Activated CD8-positive, alpha-beta memory T cell treated with anti-CD3 and anti-CD28 coated beads, Interleukin-2, amount 10 ng/mL, durations not matched to agents 7 days and 5 days (primary cell): ENCODE measurements around the gene POU2F1. TPM values are rescaled to one million over a fixed set of nuclear protein-coding genes. Genes with fewer than 3 reads are reported as not detected.

Experiments used
- ATAC-seq: fragments of 150-1000 bp; cut with Tn5 transposase; one replicate; pipeline ENCODE4 v1.10.0; 2021; ENCODE audit warnings: moderate library complexity
- CTCF ChIA-PET: fragments of 350-600 bp; sonication (Branson Sonifier 250); formaldehyde crosslinking; loops from one replicate; lab custom pipeline; 2021; ENCODE audit warnings: antibody characterized with exemption; lab: Charles Lee
- DNase-seq: peaks from one replicate; pipeline ENCODE4 v3.0.0-alpha.2; 2020
- H3K27ac Mint-ChIP-seq: one replicate; pipeline ENCODE4 v1.8.0; 2021; ENCODE audit warnings: mild to moderate bottlenecking, mixed read lengths
- H3K27me3 Mint-ChIP-seq: one replicate; pipeline ENCODE4 v1.8.0; 2021; ENCODE audit warnings: mixed read lengths
- H3K36me3 Mint-ChIP-seq: one replicate; pipeline ENCODE4 v1.8.0; 2021; ENCODE audit warnings: mild to moderate bottlenecking, mixed read lengths
- H3K4me1 Mint-ChIP-seq: one replicate; pipeline ENCODE4 v1.8.0; 2021; ENCODE audit warnings: mixed read lengths
- H3K4me3 Mint-ChIP-seq: one replicate; pipeline ENCODE4 v1.8.0; 2021; ENCODE audit warnings: mild to moderate bottlenecking, moderate library complexity, mixed read lengths
- H3K9me3 Mint-ChIP-seq: one replicate; pipeline ENCODE4 v1.8.0; 2022; ENCODE audit warnings: low read depth, mixed read lengths
- total RNA-seq, 2 experiments: library from RNA; stranded (reverse); gene quantifications; one replicate each; pipeline ENCODE4 v1.2.3, GENCODE V29; 2021

POU2F1 gene
- total RNA-seq, 2 experiments from 2014 or later, result 20.7 to 24.6 TPM

- H3K9me3 Mint-ChIP-seq, result peaks cover 3% of the 10 kb centered on the region
- no peak overlapping the region for H3K27ac Mint-ChIP-seq
- CTCF ChIA-PET, result no interaction called here
- H3K36me3 Mint-ChIP-seq, result peaks cover 9% of the 10 kb centered on the region
- no peaks in the 10 kb centered on the region for H3K27me3 Mint-ChIP-seq
- no peak for DNase-seq
- no peaks in the 10 kb centered on the region for H3K4me1 Mint-ChIP-seq
- ATAC-seq, result no peak
- no peak overlapping the region for H3K4me3 Mint-ChIP-seq
These were observed 138.6 kb downstream of the POU2F1 start for GRCh38 chr1:167359295-167359694.

- no peak for DNase-seq
- Mint-ChIP-seq H3K4me1 (no peaks in the 10 kb centered on the region), H3K9me3 (peaks cover 3% of the 10 kb centered on the region), H3K4me3 (no peak overlapping the region), H3K27me3 (no peaks in the 10 kb centered on the region), H3K27ac (no peak overlapping the region), H3K36me3 (peaks cover 9% of the 10 kb centered on the region)
- CTCF ChIA-PET, result no interaction called here
- ATAC-seq, result no peak
These were observed 139.4 kb downstream of the POU2F1 start for GRCh38 chr1:167360120-167360519.

DNA sequence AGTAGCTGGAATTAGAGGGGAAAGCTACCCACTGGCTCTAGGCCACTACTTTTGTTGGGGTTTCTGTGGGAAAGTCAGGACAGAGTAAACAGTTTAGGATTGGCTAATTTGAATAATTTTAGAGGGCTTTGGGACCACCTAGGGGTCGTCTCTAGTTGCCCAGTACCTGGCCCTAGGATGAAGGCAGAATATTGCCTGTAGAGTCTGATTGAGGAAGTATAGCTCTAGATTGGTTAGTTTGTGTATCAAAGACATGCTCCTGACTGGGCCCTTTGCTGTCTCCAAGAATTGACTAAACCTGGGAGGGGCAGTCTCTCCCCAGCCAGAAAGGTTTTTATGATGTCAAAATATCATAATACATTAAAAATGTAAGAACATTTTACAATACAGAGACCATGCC lies 142.0 kb downstream of the POU2F1 start:
- CTCF ChIA-PET, result interaction anchor here (1.1 kb wide), 1 partner anchor 10 kb away, joined by 3 read pairs; no protein-coding TSS in a partner anchor
- Mint-ChIP-seq H3K36me3 (peaks cover 23% of the 10 kb centered on the region), H3K27ac (no peak overlapping the region), H3K27me3 (no peaks in the 10 kb centered on the region), H3K4me1 (no peaks in the 10 kb centered on the region), H3K9me3 (peaks cover 3% of the 10 kb centered on the region), H3K4me3 (no peak overlapping the region)
- no peak for ATAC-seq
- no peak for DNase-seq

DNA sequence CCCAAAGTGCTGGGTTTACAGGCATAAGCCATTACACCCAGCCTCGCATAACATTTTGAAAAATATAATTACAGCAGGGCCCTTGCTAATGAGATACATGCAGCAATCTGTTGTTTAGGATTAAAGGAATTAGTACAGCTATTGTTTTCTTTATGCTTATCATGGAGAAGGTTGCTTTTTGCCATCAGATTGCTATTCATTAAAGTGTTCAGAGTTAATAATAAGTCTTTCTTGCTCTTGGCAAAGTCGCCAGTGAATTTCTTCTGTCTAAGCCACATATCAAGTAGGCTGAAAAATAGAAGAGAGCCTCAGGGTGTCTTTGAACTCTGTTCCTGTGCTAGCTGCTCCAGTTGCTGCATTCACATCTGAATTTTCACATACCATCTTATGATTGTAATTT lies 144.1 kb downstream of the POU2F1 start:
- H3K27me3 Mint-ChIP-seq, result no peaks in the 10 kb centered on the region
- H3K27ac Mint-ChIP-seq, result no peak overlapping the region
- no peak for ATAC-seq
- CTCF ChIA-PET, result no interaction called here
- peaks cover 1% of the 10 kb centered on the region for H3K9me3 Mint-ChIP-seq
- H3K36me3 Mint-ChIP-seq, result peaks cover 16% of the 10 kb centered on the region
- H3K4me3 Mint-ChIP-seq, result no peak overlapping the region
- DNase-seq, result no peak
- H3K4me1 Mint-ChIP-seq, result no peaks in the 10 kb centered on the region

DNA sequence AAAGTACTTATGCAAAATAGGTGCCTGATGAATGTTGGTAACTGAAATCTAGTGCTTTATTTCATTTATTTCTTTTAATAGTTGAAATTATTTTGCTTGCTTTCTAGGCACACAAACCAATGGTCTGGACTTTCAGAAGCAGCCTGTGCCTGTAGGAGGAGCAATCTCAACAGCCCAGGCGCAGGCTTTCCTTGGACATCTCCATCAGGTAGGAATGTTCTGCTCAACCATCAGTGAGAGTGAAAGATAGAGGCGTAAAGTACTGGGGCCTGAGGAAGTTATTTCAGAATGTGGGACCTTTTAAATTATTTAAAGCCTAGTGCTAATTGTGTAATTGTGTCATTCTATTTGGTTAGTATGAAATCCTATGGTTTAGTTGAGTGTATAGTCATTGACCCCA lies 144.7 kb downstream of the POU2F1 start:
- Mint-ChIP-seq H3K4me3 (no peak overlapping the region), H3K27ac (no peak overlapping the region), H3K27me3 (no peaks in the 10 kb centered on the region), H3K9me3 (no peaks in the 10 kb centered on the region), H3K36me3 (peaks cover 14% of the 10 kb centered on the region), H3K4me1 (no peaks in the 10 kb centered on the region)
- no peak for DNase-seq
- CTCF ChIA-PET, result no interaction called here
- ATAC-seq, result no peak

- DNase-seq (no peak), ATAC-seq (no peak)
- Mint-ChIP-seq H3K27ac (no peak overlapping the region), H3K27me3 (no peaks in the 10 kb centered on the region), H3K4me1 (no peaks in the 10 kb centered on the region), H3K4me3 (no peak overlapping the region), H3K36me3 (peaks cover 16% of the 10 kb centered on the region), H3K9me3 (no peaks in the 10 kb centered on the region)
- CTCF ChIA-PET, result interaction anchor here (1.4 kb wide), 1 partner anchor 15 kb away, joined by 3 read pairs; no protein-coding TSS in a partner anchor
These were observed 147.0 kb downstream of the POU2F1 start for GRCh38 chr1:167367705-167368104.

- no peak overlapping the region for H3K27ac Mint-ChIP-seq
- H3K4me3 Mint-ChIP-seq, result no peak overlapping the region
- CTCF ChIA-PET, result no interaction called here
- ATAC-seq, result no peak
- H3K27me3 Mint-ChIP-seq, result no peaks in the 10 kb centered on the region
- DNase-seq, result no peak
- no peaks in the 10 kb centered on the region for H3K9me3 Mint-ChIP-seq
- peaks cover 19% of the 10 kb centered on the region for H3K36me3 Mint-ChIP-seq
- no peaks in the 10 kb centered on the region for H3K4me1 Mint-ChIP-seq
These were observed 148.5 kb downstream of the POU2F1 start for GRCh38 chr1:167369175-167369574.

GRCh38 chr1:167369933-167370332 lies 149.2 kb downstream of the POU2F1 start:
- CTCF ChIA-PET, result no interaction called here
- no peak for DNase-seq
- H3K36me3 Mint-ChIP-seq, result peaks cover 22% of the 10 kb centered on the region
- no peaks in the 10 kb centered on the region for H3K27me3 Mint-ChIP-seq
- no peaks in the 10 kb centered on the region for H3K4me1 Mint-ChIP-seq
- no peaks in the 10 kb centered on the region for H3K9me3 Mint-ChIP-seq
- no peak for ATAC-seq
- H3K4me3 Mint-ChIP-seq, result no peak overlapping the region
- H3K27ac Mint-ChIP-seq, result no peak overlapping the region

DNA sequence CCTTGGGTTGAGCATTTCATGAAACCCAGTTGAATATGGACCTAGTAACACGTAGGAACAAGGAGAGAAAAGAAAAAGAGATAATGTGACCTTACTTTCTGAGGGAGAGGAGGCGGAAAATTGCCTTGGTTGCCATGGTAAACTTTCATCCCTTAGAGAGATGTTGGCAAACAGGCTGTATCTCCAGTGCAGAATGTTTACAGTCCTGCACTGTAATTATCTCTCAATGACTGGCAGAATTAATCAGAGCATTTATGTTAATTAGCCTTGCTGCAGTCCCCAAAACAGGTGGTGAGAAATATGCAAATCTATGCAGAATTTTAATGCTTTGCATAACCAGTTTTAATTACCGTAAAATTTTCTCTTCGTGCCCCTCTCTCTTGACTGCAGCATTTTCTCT lies 150.3 kb downstream of the POU2F1 start:
- DNase-seq (no peak), ATAC-seq (no peak)
- H3K27ac Mint-ChIP-seq, result no peak overlapping the region
- peaks cover 17% of the 10 kb centered on the region for H3K36me3 Mint-ChIP-seq
- CTCF ChIA-PET, result interaction anchor here (1.3 kb wide), 1 partner anchor 163 kb away, joined by 7 read pairs; no protein-coding TSS in a partner anchor
- H3K9me3 Mint-ChIP-seq, result no peaks in the 10 kb centered on the region
- H3K27me3 Mint-ChIP-seq, result no peaks in the 10 kb centered on the region
- H3K4me1 Mint-ChIP-seq, result no peaks in the 10 kb centered on the region
- H3K4me3 Mint-ChIP-seq, result no peak overlapping the region

GRCh38 chr1:167373398-167373797 lies 152.7 kb downstream of the POU2F1 start:
- CTCF ChIA-PET, result interaction anchor here (1.6 kb wide), 1 partner anchor 11 kb away, joined by 3 read pairs; no protein-coding TSS in a partner anchor

GRCh38 chr1:167373986-167374385 lies 153.3 kb downstream of the POU2F1 start:
- ATAC-seq (no peak), DNase-seq (no peak)
- Mint-ChIP-seq H3K36me3 (peaks cover 21% of the 10 kb centered on the region), H3K4me3 (no peak overlapping the region), H3K4me1 (no peaks in the 10 kb centered on the region), H3K27me3 (no peaks in the 10 kb centered on the region), H3K9me3 (no peaks in the 10 kb centered on the region), H3K27ac (no peak overlapping the region)
- CTCF ChIA-PET, result interaction anchor here (1.1 to 1.6 kb wide), 2 partner anchors 10 to 106 kb away, joined by 3 read pairs; no protein-coding TSS in a partner anchor

More at GRCh38 chr1:167373398-167373797, 152.7 kb downstream of the POU2F1 start:
- H3K4me3 Mint-ChIP-seq, result no peak overlapping the region
- H3K27me3 Mint-ChIP-seq, result no peaks in the 10 kb centered on the region
- H3K9me3 Mint-ChIP-seq, result no peaks in the 10 kb centered on the region
- ATAC-seq (no peak), DNase-seq (no peak)
- no peaks in the 10 kb centered on the region for H3K4me1 Mint-ChIP-seq
- H3K27ac Mint-ChIP-seq, result no peak overlapping the region
- H3K36me3 Mint-ChIP-seq, result peaks cover 19% of the 10 kb centered on the region

GRCh38 chr1:167375949-167376348 lies 155.3 kb downstream of the POU2F1 start:
- Mint-ChIP-seq H3K27ac (no peak overlapping the region), H3K4me3 (no peak overlapping the region), H3K4me1 (no peaks in the 10 kb centered on the region), H3K9me3 (no peaks in the 10 kb centered on the region), H3K27me3 (no peaks in the 10 kb centered on the region), H3K36me3 (peaks cover 25% of the 10 kb centered on the region)
- CTCF ChIA-PET, result interaction anchor here (0.7 kb wide), 1 partner anchor 108 kb away, joined by 3 read pairs; no protein-coding TSS in a partner anchor
- ATAC-seq (no peak), DNase-seq (no peak)

DNA sequence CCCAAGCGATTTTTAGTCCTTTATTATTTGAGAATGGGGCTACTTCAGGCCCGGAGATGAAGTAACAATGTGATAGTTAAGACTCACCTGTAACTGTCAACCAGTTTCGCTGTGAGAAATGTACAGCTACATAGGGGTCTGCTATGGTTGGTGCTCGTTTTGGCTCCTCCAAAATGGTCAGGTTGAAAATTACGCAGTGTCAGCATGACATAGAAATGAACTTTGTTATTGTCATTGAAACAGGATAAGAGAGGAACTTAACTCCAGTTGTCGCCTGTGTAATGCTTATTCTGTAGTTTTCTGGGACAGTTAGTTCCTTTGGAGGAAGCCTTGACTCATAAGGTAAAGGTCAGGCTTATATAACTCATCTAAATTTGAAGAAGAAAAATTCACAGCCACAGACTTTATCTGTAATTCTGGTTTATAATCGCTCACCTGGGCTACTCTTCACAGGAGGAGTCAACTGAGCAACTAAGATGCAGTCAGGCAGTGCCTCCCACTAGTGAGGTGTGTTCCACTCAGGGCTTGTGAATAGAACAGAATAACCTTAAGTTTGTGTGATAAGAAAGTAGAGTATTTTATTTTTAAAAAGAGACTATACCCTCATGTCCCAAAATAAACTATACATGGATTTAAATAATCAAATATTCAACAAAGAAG lies 166.7 kb downstream of the POU2F1 start:
- CTCF ChIA-PET, result interaction anchor here (0.7 to 0.8 kb wide), 3 partner anchors 26 to 153 kb away, joined by 3 read pairs; no protein-coding TSS in a partner anchor
- DNase-seq (no peak), ATAC-seq (no peak)
- H3K36me3 Mint-ChIP-seq, result peaks cover 20% of the 10 kb centered on the region
- no peaks in the 10 kb centered on the region for H3K9me3 Mint-ChIP-seq
- H3K4me1 Mint-ChIP-seq, result no peaks in the 10 kb centered on the region
- no peaks in the 10 kb centered on the region for H3K27me3 Mint-ChIP-seq
- H3K27ac Mint-ChIP-seq, result no peak overlapping the region
- no peak overlapping the region for H3K4me3 Mint-ChIP-seq

DNA sequence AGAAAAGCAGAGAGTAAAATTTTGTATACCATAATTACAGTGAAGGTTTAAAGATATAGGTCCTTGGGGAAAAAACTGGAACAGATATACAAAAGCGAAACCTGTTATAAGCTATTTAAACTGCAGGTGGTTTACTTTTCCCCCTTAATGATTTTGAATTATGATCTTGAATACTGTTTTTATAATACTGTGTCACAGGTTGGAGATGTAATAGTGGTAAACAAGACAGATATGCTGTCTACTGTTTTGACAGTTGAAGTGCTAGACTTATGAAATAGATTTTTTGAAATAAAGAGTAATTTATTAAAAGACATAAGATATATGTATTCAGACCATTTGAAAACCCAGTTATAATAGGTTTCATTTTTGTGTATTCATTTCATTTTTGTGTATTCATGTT lies 168.3 kb downstream of the POU2F1 start:
- no peak overlapping the region for H3K4me3 Mint-ChIP-seq
- H3K27ac Mint-ChIP-seq, result no peak overlapping the region
- no peaks in the 10 kb centered on the region for H3K27me3 Mint-ChIP-seq
- H3K36me3 Mint-ChIP-seq, result peaks cover 17% of the 10 kb centered on the region
- H3K4me1 Mint-ChIP-seq, result no peaks in the 10 kb centered on the region
- CTCF ChIA-PET, result interaction anchor here (1.9 kb wide), 1 partner anchor 10 kb away, joined by 5 read pairs; no protein-coding TSS in a partner anchor
- no peaks in the 10 kb centered on the region for H3K9me3 Mint-ChIP-seq
- ATAC-seq, result no peak
- no peak for DNase-seq
